Mucosa of rectum (tissue), 2 donors: ENCODE data around the gene E4F1.
A peak's percentile ranks its signal among the peaks of the same experiment; 100 is the strongest.
"Not testable (repeated sequence)": the region's sequence is repeated elsewhere in the genome, so short reads cannot be mapped to it uniquely, and the experiment has no call there.

Source experiments
- H3K27ac ChIP-seq, 2 donors: one replicate each; pipeline ENCODE4 v1.7.0; 2013; ENCODE audit warnings: inconsistent platforms in 2 of 2, low read depth in 2 of 2, low read length in 2 of 2
- H3K27me3 ChIP-seq, 2 donors: one replicate each; pipeline ENCODE4 v1.7.0; 2013; ENCODE audit warnings: low read length in 2 of 2; ENCODE audit not compliant: control insufficient read depth in 2 of 2, insufficient read depth in 2 of 2
- H3K36me3 ChIP-seq, 2 donors: one replicate each; pipeline ENCODE4 v1.7.0; 2013; ENCODE audit warnings: low read length in 2 of 2; ENCODE audit not compliant: control insufficient read depth in 2 of 2, insufficient read depth in 2 of 2
- H3K4me1 ChIP-seq, 2 donors: one replicate each; pipeline ENCODE4 v1.7.0; 2013; ENCODE audit warnings: low read length in 2 of 2, mild to moderate bottlenecking in 1 of 2; ENCODE audit not compliant: control insufficient read depth in 2 of 2, insufficient read depth in 2 of 2
- H3K4me3 ChIP-seq, 2 donors: one replicate each; pipeline ENCODE4 v1.7.0; 2013; ENCODE audit warnings: low read length in 2 of 2
- H3K9ac ChIP-seq, 2 donors: one replicate each; pipeline ENCODE4 v1.7.0; 2013; ENCODE audit warnings: low read length in 2 of 2, low read depth in 1 of 2, mild to moderate bottlenecking in 1 of 2
- H3K9me3 ChIP-seq, 2 donors: one replicate each; pipeline ENCODE4 v1.7.0; 2013; ENCODE audit warnings: low read length in 2 of 2; ENCODE audit not compliant: control insufficient read depth in 2 of 2
- donor health status: healthy.
- donor health status: Normal muscosa, but diverticular disease.

Gene E4F1

GRCh38 chr16:2196981-2197511, 26.3 kb upstream of the E4F1 start:
- Histone ChIP-seq H3K4me3 (no peak overlapping the region), H3K27ac (no peak overlapping the region), H3K9ac (no peak overlapping the region), H3K36me3 (no peaks in the 10 kb centered on the region), H3K4me1 (peaks cover 0 to 4% of the 10 kb centered on the region in 2 donors), H3K27me3 (peaks cover 30 to 37% of the 10 kb centered on the region in 2 donors), H3K9me3 (no peaks in the 10 kb centered on the region)

- Histone ChIP-seq H3K27me3 (peaks cover 30 to 37% of the 10 kb centered on the region in 2 donors), H3K4me1 (peaks cover 0 to 4% of the 10 kb centered on the region in 2 donors), H3K4me3 (no peak overlapping the region)
Observed at GRCh38 chr16:2197765-2198164, 25.6 kb upstream of the E4F1 start.

GRCh38 chr16:2198283-2198682, 25.1 kb upstream of the E4F1 start:
- no peak overlapping the region for H3K9ac ChIP-seq
- no peak overlapping the region for H3K4me3 ChIP-seq
- H3K27me3 ChIP-seq: peaks cover 30 to 37% of the 10 kb centered on the region in 2 donors
- peaks cover 0 to 4% of the 10 kb centered on the region in 2 donors for H3K4me1 ChIP-seq
- H3K36me3 ChIP-seq: no peaks in the 10 kb centered on the region
- H3K27ac ChIP-seq: no peak overlapping the region
- no peaks in the 10 kb centered on the region for H3K9me3 ChIP-seq

More at GRCh38 chr16:2197765-2198164, 25.6 kb upstream of the E4F1 start:
- Histone ChIP-seq H3K36me3 (no peaks in the 10 kb centered on the region), H3K9me3 (no peaks in the 10 kb centered on the region), H3K9ac (no peak overlapping the region), H3K27ac (no peak overlapping the region)

GRCh38 chr16:2199095-2199494, 24.3 kb upstream of the E4F1 start:
- Histone ChIP-seq H3K9ac (no peak overlapping the region), H3K27me3 (peaks cover 29 to 35% of the 10 kb centered on the region in 2 donors), H3K4me3 (no peak overlapping the region), H3K27ac (no peak overlapping the region), H3K4me1 (peaks cover 0 to 4% of the 10 kb centered on the region in 2 donors), H3K9me3 (no peaks in the 10 kb centered on the region), H3K36me3 (no peaks in the 10 kb centered on the region)

- H3K9ac ChIP-seq: no peak overlapping the region
- peaks cover 2 to 4% of the 10 kb centered on the region in 2 donors for H3K4me1 ChIP-seq
- H3K36me3 ChIP-seq: no peaks in the 10 kb centered on the region
- no peak overlapping the region for H3K4me3 ChIP-seq
- H3K27ac ChIP-seq: no peak overlapping the region
- peaks cover 23 to 30% of the 10 kb centered on the region in 2 donors for H3K27me3 ChIP-seq
- no peaks in the 10 kb centered on the region for H3K9me3 ChIP-seq
Observed at GRCh38 chr16:2199621-2200139, 23.7 kb upstream of the E4F1 start.

- Histone ChIP-seq H3K4me3 (no peak overlapping the region), H3K4me1 (peaks cover 6% of the 10 kb centered on the region in 2 donors), H3K9ac (no peak overlapping the region), H3K9me3 (no peaks in the 10 kb centered on the region), H3K27ac (no peak overlapping the region), H3K27me3 (peaks cover 17 to 25% of the 10 kb centered on the region in 2 donors), H3K36me3 (no peaks in the 10 kb centered on the region)
Observed at GRCh38 chr16:2200313-2200712, 23.1 kb upstream of the E4F1 start.

- not testable (repeated sequence) for H3K27me3 ChIP-seq, H3K9ac ChIP-seq, H3K9me3 ChIP-seq, H3K4me3 ChIP-seq, H3K27ac ChIP-seq
- H3K4me1 ChIP-seq: peaks cover 12 to 13% of the 10 kb centered on the region in 2 donors
- peaks cover 0 to 10% of the 10 kb centered on the region in 2 donors for H3K36me3 ChIP-seq
Observed at GRCh38 chr16:2203119-2203688, 20.2 kb upstream of the E4F1 start.

- Histone ChIP-seq H3K36me3 (peaks cover 11 to 14% of the 10 kb centered on the region in 2 donors), H3K27me3 (no peaks in the 10 kb centered on the region), H3K4me1 (peaks cover 12 to 13% of the 10 kb centered on the region in 2 donors), H3K4me3 (peak overlapping the region; percentile 90 to 100), H3K9ac (peak overlapping the region; percentile 77 to 97), H3K27ac (peak overlapping the region in 1 of 2 donors; percentile 95), H3K9me3 (no peaks in the 10 kb centered on the region)
Observed at GRCh38 chr16:2204416-2205103, 18.8 kb upstream of the E4F1 start.

- peak within 1 kb of the TSS; percentile 95 to 97 for H3K27ac ChIP-seq
- peaks cover 12 to 13% of the 10 kb centered on the region in 2 donors for H3K4me1 ChIP-seq
- H3K9ac ChIP-seq: peak within 1 kb of the TSS; percentile 87 to 97
- H3K36me3 ChIP-seq: peaks cover 11 to 17% of the 10 kb centered on the region in 2 donors
- H3K4me3 ChIP-seq: peak within 1 kb of the TSS; percentile 90 to 100
- no peaks in the 10 kb centered on the region for H3K27me3 ChIP-seq
- H3K9me3 ChIP-seq: no peaks in the 10 kb centered on the region
Observed at GRCh38 chr16:2205104-2205966, 18.1 kb upstream of the E4F1 start, which contains the start of gene MLST8. MLST8 (plus strand) TSS chr16:2205454; CDS start chr16:2206086, 632 bp downstream.
